Measurements from ENCODE around the gene GCSH. TPM values are rescaled to one million over a fixed set of nuclear protein-coding genes. Genes with fewer than 3 reads are reported as not detected.

GCSH gene
- 10 to 100 TPM; 10.6 to 13.6 TPM for total RNA-seq

DNA sequence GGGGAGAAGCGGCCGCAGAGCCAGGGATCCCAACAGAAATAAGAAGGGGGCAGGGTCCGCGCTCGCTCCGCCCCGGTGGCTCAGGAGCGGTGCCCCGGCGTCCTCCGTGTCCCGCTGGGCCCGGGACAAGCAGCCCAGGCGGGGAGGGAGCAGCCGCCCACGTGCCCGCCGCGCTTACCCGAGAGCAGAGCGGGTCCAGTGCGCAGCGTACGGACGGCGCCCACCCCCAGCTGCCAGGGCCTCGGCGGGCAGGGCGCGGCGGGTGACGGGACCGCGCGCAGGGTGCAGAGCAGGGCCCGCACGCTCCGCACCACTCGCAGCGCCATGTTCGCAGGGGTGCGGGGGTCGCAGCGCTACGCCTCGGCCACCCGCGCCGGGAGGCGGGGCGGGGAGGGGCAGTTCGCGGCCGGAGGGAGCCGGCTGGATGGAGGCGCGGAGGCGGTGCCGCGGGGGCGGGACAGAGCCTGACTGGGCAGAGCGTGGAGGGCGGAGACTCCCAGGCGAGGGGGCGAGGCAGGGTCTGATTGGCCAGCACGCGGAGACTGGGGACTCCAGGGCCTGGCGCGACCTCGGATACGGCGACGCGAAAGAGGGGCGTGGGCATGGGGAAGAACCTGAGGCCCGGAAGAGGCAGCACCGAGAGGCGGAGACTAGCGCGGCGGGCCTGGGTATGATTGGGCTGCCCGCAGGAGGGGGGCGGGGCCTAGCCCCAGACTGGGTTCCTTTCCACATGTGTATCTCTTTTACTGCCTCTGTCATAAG is at the start of gene GCSH:
Gene GCSH, minus strand, starts transcription at position 443 of the 762 bp plus-strand sequence. Its CDS starts 117 bp downstream, at position 326.
- ATAC-seq (ENCODE audit: insufficient number of reproducible peaks, low FRiP score, low read depth), result peak; percentile 98
- Histone ChIP-seq H3K36me3 (no peaks in the 10 kb centered on the region), H3K27ac (peak within 1 kb of the TSS; percentile 64 to 79), H3K27me3 (replicated peaks; ENCODE audit: insufficient read depth) (no peaks in the 10 kb centered on the region), H3K4me1 (ENCODE audit: control insufficient read depth in 1 of 2, low read depth in 2 of 2) (peaks cover 0 to 4% of the 10 kb centered on the region in 2 donors), H3K4me3 (peak within 1 kb of the TSS; percentile 75), H3K9me3 (no peaks in the 10 kb centered on the region)
- peak; percentile 97 for DNase-seq (ENCODE audit: low spot score)
- TF ChIP-seq, protein P1, sequence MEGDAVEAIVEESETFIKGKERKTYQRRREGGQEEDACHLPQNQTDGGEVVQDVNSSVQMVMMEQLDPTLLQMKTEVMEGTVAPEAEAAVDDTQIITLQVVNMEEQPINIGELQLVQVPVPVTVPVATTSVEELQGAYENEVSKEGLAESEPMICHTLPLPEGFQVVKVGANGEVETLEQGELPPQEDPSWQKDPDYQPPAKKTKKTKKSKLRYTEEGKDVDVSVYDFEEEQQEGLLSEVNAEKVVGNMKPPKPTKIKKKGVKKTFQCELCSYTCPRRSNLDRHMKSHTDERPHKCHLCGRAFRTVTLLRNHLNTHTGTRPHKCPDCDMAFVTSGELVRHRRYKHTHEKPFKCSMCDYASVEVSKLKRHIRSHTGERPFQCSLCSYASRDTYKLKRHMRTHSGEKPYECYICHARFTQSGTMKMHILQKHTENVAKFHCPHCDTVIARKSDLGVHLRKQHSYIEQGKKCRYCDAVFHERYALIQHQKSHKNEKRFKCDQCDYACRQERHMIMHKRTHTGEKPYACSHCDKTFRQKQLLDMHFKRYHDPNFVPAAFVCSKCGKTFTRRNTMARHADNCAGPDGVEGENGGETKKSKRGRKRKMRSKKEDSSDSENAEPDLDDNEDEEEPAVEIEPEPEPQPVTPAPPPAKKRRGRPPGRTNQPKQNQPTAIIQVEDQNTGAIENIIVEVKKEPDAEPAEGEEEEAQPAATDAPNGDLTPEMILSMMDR (IDR thresholded peaks at IDR 0.05), result no peak

DNA sequence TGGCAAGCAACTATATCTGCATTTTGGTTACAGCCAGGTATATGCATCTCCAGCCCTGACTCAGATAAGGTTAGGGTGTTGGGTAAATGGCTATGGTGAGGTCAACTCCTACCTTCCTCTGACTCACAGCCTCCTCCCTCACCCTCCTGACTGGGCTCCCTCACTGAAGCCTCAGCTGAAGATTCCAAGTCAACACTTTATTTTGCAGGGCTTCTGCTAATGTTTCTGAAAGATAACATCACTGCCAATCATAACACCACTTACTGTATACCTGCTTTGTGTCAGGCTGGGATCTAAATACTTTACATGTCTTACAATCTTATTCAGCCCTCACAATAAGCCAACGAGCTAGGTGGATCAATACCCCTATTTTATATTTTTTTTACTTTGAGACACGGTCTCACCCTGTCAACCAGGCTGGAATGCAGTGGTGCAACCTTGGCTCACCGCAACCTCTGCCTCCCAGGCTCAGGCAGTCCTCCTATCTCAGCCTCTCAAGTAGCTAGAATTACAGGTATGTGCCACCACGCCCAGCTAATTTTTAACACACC is 47.8 kb upstream of the GCSH start:
- TF ChIP-seq, protein P1 (IDR thresholded peaks at IDR 0.05), result no peak
- Histone ChIP-seq H3K36me3 (no peaks in the 10 kb centered on the region), H3K27me3 (replicated peaks; ENCODE audit: insufficient read depth) (no peaks in the 10 kb centered on the region), H3K4me1 (ENCODE audit: control insufficient read depth in 1 of 2, low read depth in 2 of 2) (no peaks in the 10 kb centered on the region), H3K4me3 (no peak overlapping the region), H3K9me3 (no peaks in the 10 kb centered on the region), H3K27ac (no peak overlapping the region)
- ATAC-seq (ENCODE audit: insufficient number of reproducible peaks, low FRiP score, low read depth) (no peak), DNase-seq (ENCODE audit: low spot score) (no peak)

DNA sequence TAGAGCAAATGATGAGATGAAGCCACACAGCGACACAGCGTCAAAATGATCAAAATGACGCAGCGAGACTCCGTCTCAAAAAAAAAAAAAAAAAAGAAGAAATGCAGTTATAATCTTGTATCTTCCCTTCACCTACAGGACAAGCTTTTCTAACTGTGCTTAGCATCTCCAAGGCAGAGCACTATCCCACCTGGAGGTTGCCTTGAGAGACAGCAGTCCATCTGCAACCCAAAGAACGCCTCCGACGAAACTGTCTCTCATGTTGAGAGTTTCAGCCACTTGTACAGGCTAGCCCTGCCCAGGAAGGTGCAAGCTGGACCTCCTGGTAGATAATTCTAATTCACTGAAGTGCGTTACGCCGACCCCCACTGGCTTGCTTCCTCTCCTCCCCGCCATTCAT is 46.7 kb upstream of the GCSH start:
- ATAC-seq (ENCODE audit: insufficient number of reproducible peaks, low FRiP score, low read depth) (no peak), DNase-seq (ENCODE audit: low spot score) (no peak)
- H3K36me3 ChIP-seq, result no peaks in the 10 kb centered on the region
- H3K9me3 ChIP-seq, result no peaks in the 10 kb centered on the region
- no peak overlapping the region for H3K27ac ChIP-seq
- no peak overlapping the region for H3K4me3 ChIP-seq
- H3K27me3 ChIP-seq (replicated peaks; ENCODE audit: insufficient read depth), result no peaks in the 10 kb centered on the region
- no peaks in the 10 kb centered on the region for H3K4me1 ChIP-seq (ENCODE audit: control insufficient read depth in 1 of 2, low read depth in 2 of 2)
- TF ChIP-seq, protein P1 (IDR thresholded peaks at IDR 0.05), result no peak

DNA sequence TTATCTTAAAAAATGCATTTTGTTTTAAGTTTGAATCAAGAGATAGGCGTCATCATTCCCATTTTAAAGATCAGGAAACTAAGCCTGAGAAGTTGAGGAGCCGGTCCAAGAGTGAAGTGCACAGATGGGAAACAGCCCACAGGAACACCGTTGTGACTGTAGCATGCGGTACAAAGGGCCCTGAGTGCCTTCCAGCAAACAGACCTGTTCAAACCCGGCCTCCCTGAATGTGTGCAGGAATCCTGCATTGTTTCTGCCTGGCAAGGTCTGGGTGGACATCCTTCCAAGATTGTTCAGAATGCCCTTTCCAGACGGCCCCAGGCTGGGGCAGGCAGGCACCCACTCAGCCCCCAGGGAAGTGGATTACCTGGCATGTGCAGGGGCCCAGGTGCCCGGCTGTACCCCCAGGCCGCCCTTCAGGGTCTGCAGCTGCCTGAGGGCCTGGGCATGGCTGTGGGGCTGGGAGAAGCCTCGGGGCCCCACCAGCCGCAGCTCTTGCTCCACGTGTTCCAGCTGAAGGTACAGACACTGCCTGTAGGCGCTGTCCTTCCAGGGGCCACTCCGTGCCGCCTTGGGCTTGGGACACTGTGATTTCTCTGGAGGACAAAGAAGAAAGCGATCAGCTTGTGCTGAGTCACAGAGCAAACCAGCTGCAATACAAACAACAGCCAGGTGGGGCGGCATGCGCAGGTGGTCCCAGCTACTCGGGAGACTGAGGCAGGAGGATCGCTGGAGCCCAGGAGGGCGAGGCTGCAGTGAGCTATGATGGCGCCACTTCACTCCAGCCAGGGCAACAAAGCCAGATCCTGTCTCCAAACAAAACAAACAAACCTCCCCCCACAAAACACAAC is 45.0 kb upstream of the GCSH start:
- Histone ChIP-seq H3K36me3 (no peaks in the 10 kb centered on the region), H3K9me3 (no peaks in the 10 kb centered on the region), H3K27ac (no peak overlapping the region), H3K27me3 (replicated peaks; ENCODE audit: insufficient read depth) (no peaks in the 10 kb centered on the region), H3K4me1 (ENCODE audit: control insufficient read depth in 1 of 2, low read depth in 2 of 2) (no peaks in the 10 kb centered on the region), H3K4me3 (no peak overlapping the region)
- DNase-seq (ENCODE audit: low spot score), result no peak
- no peak for ATAC-seq (ENCODE audit: insufficient number of reproducible peaks, low FRiP score, low read depth)
- TF ChIP-seq, protein P1 (IDR thresholded peaks at IDR 0.05), result no peak
